ENCODE results near the gene FAM221B. TPM values are rescaled to one million over a fixed set of nuclear protein-coding genes. Genes with fewer than 3 reads are reported as not detected.

FAM221B gene
- total and polyA plus RNA-seq, 8 donors: 0.10 TPM; not detected in 7

GRCh38 chr9:35766997-35767396 is 61.5 kb downstream of the FAM221B start:
- intact Hi-C loops (cut with DNase I; ENCODE audit: low total_unique reads): no loop called here
- DNase-seq: no peak

More at GRCh38 chr9:35766997-35767396, 61.5 kb downstream of the FAM221B start:
- 72 to 89% (median 82%) methylated on average over 2 of the region's 2 CpGs for WGBS, 5 donors
- no peak overlapping the region for H3K4me3 ChIP-seq
- no peaks in the 10 kb centered on the region for H3K9me3 ChIP-seq
- peaks cover 10 to 37% (median 26%) of the 10 kb centered on the region in 4 donors for H3K4me1 ChIP-seq
- no peak for TF ChIP-seq POLR2A (IDR thresholded peaks at IDR 0.05)
- no peak for TF ChIP-seq EP300 (IDR thresholded peaks at IDR 0.05)
- no peak for TF ChIP-seq CTCF (IDR thresholded peaks at IDR 0.05)
- no peak for TF ChIP-seq POLR2AphosphoS5 (IDR thresholded peaks at IDR 0.05)
- H3K27ac ChIP-seq: no peak overlapping the region
- H3K27me3 ChIP-seq: no peaks in the 10 kb centered on the region
- H3K36me3 ChIP-seq: no peaks in the 10 kb centered on the region

Small RNAs within 50 kb of the gene (small RNA-seq; reads per million reads assigned to genes)
- gene HINT2: 0 reads per million in 4 donors

Other genes starting within 250 kb of the FAM221B start
- gene TESK1, start 223.5 kb downstream of the FAM221B start, total RNA-seq: 10 to 100 TPM; 11.9 to 56.8 (median 34.6) TPM
- gene TESK1, start 223.5 kb downstream of the FAM221B start, polyA plus RNA-seq: 10 to 100 TPM; 25.7 to 33.9 (median 28.4) TPM
- 10 to 100 TPM in 1 of 5 donors, 1 to 10 TPM in 1, not detected in 3; 3.1 to 18.7 TPM for gene CD72, start 210.3 kb downstream of the FAM221B start, total RNA-seq
- gene CD72, start 210.3 kb downstream of the FAM221B start, polyA plus RNA-seq: 1 to 10 TPM in 2 of 3 donors, under 1 TPM in 1; 0.61 to 2.8 (median 1.1) TPM
- gene SIT1, start 177.8 kb downstream of the FAM221B start, total RNA-seq: 1 to 10 TPM in 2 of 5 donors, not detected in 3; 2.0 to 2.3 TPM
- gene SIT1, start 177.8 kb downstream of the FAM221B start, polyA plus RNA-seq: 1 to 10 TPM in 1 of 3 donors, under 1 TPM in 2; 0.62 to 1.1 (median 0.95) TPM
- gene RMRP, start 170.7 kb downstream of the FAM221B start, total RNA-seq: over 10,000 TPM in 4 of 5 donors, 1,000 to 10,000 TPM in 1; 1,379 to 137,340 (median 23,544) TPM
- gene RMRP, start 170.7 kb downstream of the FAM221B start, polyA plus RNA-seq: 10 to 100 TPM in 1 of 3 donors, not detected in 2; 64.3 TPM
- 100 to 1,000 TPM in 1 of 5 donors, 10 to 100 TPM in 4; 15.6 to 104 (median 28.1) TPM for gene CCDC107, start 170.4 kb downstream of the FAM221B start, total RNA-seq
- gene CCDC107, start 170.4 kb downstream of the FAM221B start, polyA plus RNA-seq: 10 to 100 TPM; 58.8 to 86.4 (median 69.7) TPM
- 10 to 100 TPM in 3 of 5 donors, 1 to 10 TPM in 2; 1.8 to 58.3 (median 11.6) TPM for gene ARHGEF39, start 163.5 kb downstream of the FAM221B start, total RNA-seq
- 1 to 10 TPM; 2.8 to 4.3 (median 3.2) TPM for gene ARHGEF39, start 163.5 kb downstream of the FAM221B start, polyA plus RNA-seq
- 100 to 1,000 TPM in 3 of 5 donors, 10 to 100 TPM in 1, 1 to 10 TPM in 1; 1.2 to 670 (median 161) TPM for gene CA9, start 154.8 kb downstream of the FAM221B start, total RNA-seq
- gene CA9, start 154.8 kb downstream of the FAM221B start, polyA plus RNA-seq: 100 to 1,000 TPM; 115 to 653 (median 541) TPM
- gene TPM2, start 138.8 kb downstream of the FAM221B start, total RNA-seq: 1,000 to 10,000 TPM in 3 of 5 donors, 100 to 1,000 TPM in 2; 537 to 3,642 (median 1,228) TPM
- gene TPM2, start 138.8 kb downstream of the FAM221B start, polyA plus RNA-seq: 1,000 to 10,000 TPM in 1 of 3 donors, 100 to 1,000 TPM in 2; 460 to 2,257 (median 672) TPM
- 100 to 1,000 TPM; 169 to 399 (median 223) TPM for gene TLN1, start 96.5 kb downstream of the FAM221B start, total RNA-seq
- gene TLN1, start 96.5 kb downstream of the FAM221B start, polyA plus RNA-seq: 100 to 1,000 TPM in 1 of 3 donors, 10 to 100 TPM in 2; 53.2 to 141 (median 70.2) TPM
- gene CREB3, start 96.1 kb downstream of the FAM221B start, total RNA-seq: 10 to 100 TPM; 33.2 to 84.0 (median 79.1) TPM
- 10 to 100 TPM; 29.4 to 40.5 (median 37.9) TPM for gene CREB3, start 96.1 kb downstream of the FAM221B start, polyA plus RNA-seq
- gene GBA2, start 79.5 kb downstream of the FAM221B start, total RNA-seq: 100 to 1,000 TPM in 3 of 5 donors, 10 to 100 TPM in 2; 29.8 to 210 (median 145) TPM
- 10 to 100 TPM; 26.5 to 38.9 (median 32.5) TPM for gene GBA2, start 79.5 kb downstream of the FAM221B start, polyA plus RNA-seq
- 10 to 100 TPM in 4 of 5 donors, 1 to 10 TPM in 1; 7.0 to 21.2 (median 14.7) TPM for gene RGP1, start 79.4 kb downstream of the FAM221B start, total RNA-seq
- gene RGP1, start 79.4 kb downstream of the FAM221B start, polyA plus RNA-seq: 10 to 100 TPM in 1 of 3 donors, 1 to 10 TPM in 2; 3.8 to 12.8 (median 7.2) TPM
- not detected for gene MSMP, start 74.5 kb downstream of the FAM221B start, total RNA-seq
- gene MSMP, start 74.5 kb downstream of the FAM221B start, polyA plus RNA-seq: under 1 TPM in 1 of 3 donors, not detected in 2; 0.35 TPM
- gene NPR2, start 37.1 kb downstream of the FAM221B start, total RNA-seq: 10 to 100 TPM in 3 of 5 donors, 1 to 10 TPM in 2; 3.1 to 75.5 (median 14.5) TPM
- 10 to 100 TPM in 1 of 3 donors, 1 to 10 TPM in 2; 4.0 to 11.4 (median 7.0) TPM for gene NPR2, start 37.1 kb downstream of the FAM221B start, polyA plus RNA-seq
- 1 to 10 TPM in 2 of 5 donors, not detected in 3; 1.7 to 2.7 TPM for gene SPAG8, start 16.5 kb downstream of the FAM221B start, total RNA-seq
- gene SPAG8, start 16.5 kb downstream of the FAM221B start, polyA plus RNA-seq: 1 to 10 TPM in 1 of 3 donors, under 1 TPM in 2; 0.19 to 4.1 (median 0.98) TPM
- 10 to 100 TPM in 4 of 5 donors, 1 to 10 TPM in 1; 8.4 to 22.7 (median 17.9) TPM for gene HINT2, start 13.7 kb downstream of the FAM221B start, total RNA-seq
- gene HINT2, start 13.7 kb downstream of the FAM221B start, polyA plus RNA-seq: 100 to 1,000 TPM in 2 of 3 donors, 10 to 100 TPM in 1; 98.1 to 131 (median 118) TPM
- gene TMEM8B, start 496 bp upstream of the FAM221B start, total RNA-seq: 10 to 100 TPM in 3 of 5 donors, 1 to 10 TPM in 2; 4.6 to 81.4 (median 11.6) TPM
- gene TMEM8B, start 496 bp upstream of the FAM221B start, polyA plus RNA-seq: 1 to 10 TPM; 7.0 to 9.2 (median 7.0) TPM
- gene OR13J1, start 41.7 kb upstream of the FAM221B start, total RNA-seq: not detected
- gene OR13J1, start 41.7 kb upstream of the FAM221B start, polyA plus RNA-seq: not detected
- gene HRCT1, start 77.5 kb upstream of the FAM221B start, total RNA-seq: 10 to 100 TPM in 1 of 5 donors, 1 to 10 TPM in 2, under 1 TPM in 1, not detected in 1; 0.92 to 28.7 (median 7.7) TPM
- gene HRCT1, start 77.5 kb upstream of the FAM221B start, polyA plus RNA-seq: 1 to 10 TPM in 1 of 3 donors, under 1 TPM in 1, not detected in 1; 0.50 to 4.3 TPM
- gene SPAAR, start 80.8 kb upstream of the FAM221B start, total RNA-seq: 1 to 10 TPM in 2 of 5 donors, not detected in 3; 1.2 to 2.4 TPM
- gene SPAAR, start 80.8 kb upstream of the FAM221B start, polyA plus RNA-seq: under 1 TPM; 0.30 to 0.92 (median 0.68) TPM
- not detected for gene OR2S2, start 129.4 kb upstream of the FAM221B start, total RNA-seq
- gene OR2S2, start 129.4 kb upstream of the FAM221B start, polyA plus RNA-seq: not detected
- gene RECK, start 208.2 kb upstream of the FAM221B start, total RNA-seq: 10 to 100 TPM in 3 of 5 donors, 1 to 10 TPM in 2; 4.3 to 19.3 (median 13.3) TPM
- 1 to 10 TPM; 2.3 to 4.7 (median 2.3) TPM for gene RECK, start 208.2 kb upstream of the FAM221B start, polyA plus RNA-seq

All from stomach (tissue), 9 donors.